ENCODE measurements around the gene ZNF207.
A peak's percentile ranks its signal among the peaks of the same experiment; 100 is the strongest.
"Not testable (repeated sequence)": the region's sequence is repeated elsewhere in the genome, so short reads cannot be mapped to it uniquely, and the experiment has no call there.

The ZNF207 gene

GRCh38 chr17:32335687-32336086 is 14.3 kb upstream of the ZNF207 start:
- no peak for DNase-seq (ENCODE audit: low read depth)

- peak; percentile 20 for DNase-seq (ENCODE audit: low read depth)
Observed at GRCh38 chr17:32341141-32341856, 8.7 kb upstream of the ZNF207 start.

- peak; percentile 70 for DNase-seq (ENCODE audit: low read depth)
Observed at GRCh38 chr17:32341857-32342602, 7.9 kb upstream of the ZNF207 start, which contains the start of gene C17orf75. TSS of gene C17orf75 (minus strand) at chr17:32342173. CDS start at chr17:32342139, 34 bp downstream.

- DNase-seq (ENCODE audit: low read depth), result no peak
Observed at GRCh38 chr17:32342603-32343325, 7.2 kb upstream of the ZNF207 start.

- no peak for DNase-seq (ENCODE audit: low read depth)
Observed at GRCh38 chr17:32345951-32346600, 3.9 kb upstream of the ZNF207 start.

- no peak for DNase-seq (ENCODE audit: low read depth)
Observed at GRCh38 chr17:32348483-32348800, 1.5 kb upstream of the ZNF207 start.

GRCh38 chr17:32349503-32349853 is 479 bp upstream of the ZNF207 start:
- DNase-seq (ENCODE audit: low read depth), result no peak

GRCh38 chr17:32350666-32351418 is 885 bp downstream of the ZNF207 start:
- no peak for DNase-seq (ENCODE audit: low read depth)

- DNase-seq (ENCODE audit: low read depth), result not testable (repeated sequence)
Observed at GRCh38 chr17:32352734-32353133, 2.8 kb downstream of the ZNF207 start.

- no peak for DNase-seq (ENCODE audit: low read depth)
Observed at GRCh38 chr17:32355649-32356377, 5.9 kb downstream of the ZNF207 start.

GRCh38 chr17:32356378-32356743 is 6.4 kb downstream of the ZNF207 start:
- DNase-seq (ENCODE audit: low read depth), result no peak

GRCh38 chr17:32356750-32357149 is 6.8 kb downstream of the ZNF207 start:
- DNase-seq (ENCODE audit: low read depth), result no peak

- DNase-seq (ENCODE audit: low read depth), result no peak
Observed at GRCh38 chr17:32357615-32358014, 7.7 kb downstream of the ZNF207 start.

- no peak for DNase-seq (ENCODE audit: low read depth)
Observed at GRCh38 chr17:32361270-32361669, 11.3 kb downstream of the ZNF207 start.

- DNase-seq (ENCODE audit: low read depth), result no peak
Observed at GRCh38 chr17:32370426-32370825, 20.5 kb downstream of the ZNF207 start.

- no peak for DNase-seq (ENCODE audit: low read depth)
Observed at GRCh38 chr17:32382526-32383223, 32.7 kb downstream of the ZNF207 start.

- no peak for DNase-seq (ENCODE audit: low read depth)
Observed at GRCh38 chr17:32383926-32384434, 34.0 kb downstream of the ZNF207 start.

- DNase-seq (ENCODE audit: low read depth), result no peak
Observed at GRCh38 chr17:32385121-32385520, 35.2 kb downstream of the ZNF207 start.

- no peak for DNase-seq (ENCODE audit: low read depth)
Observed at GRCh38 chr17:32385971-32386370, 36.0 kb downstream of the ZNF207 start.

GRCh38 chr17:32386844-32387243 is 36.9 kb downstream of the ZNF207 start:
- no peak for DNase-seq (ENCODE audit: low read depth)
